KMS-11 (cell line): Measurements from ENCODE around the gene DAZL.

ENCODE experiments used
- H2AFZ ChIP-seq: fragments of 200-600 bp; sonication (generic); 2 replicates; pipeline ENCODE4 v1.6.1; 2016; ENCODE audit warnings: antibody characterized with exemption, mixed run types, low read depth
- H3K27ac ChIP-seq: fragments of 200-600 bp; sonication (generic); 2 replicates; pipeline ENCODE4 v1.6.1; 2016; ENCODE audit warnings: mild to moderate bottlenecking, mixed run types
- H3K27me3 ChIP-seq: fragments of 200-600 bp; sonication (generic); 2 replicates; pipeline ENCODE4 v1.6.1; 2017; ENCODE audit warnings: mild to moderate bottlenecking, low read depth, mixed run types, moderate library complexity; ENCODE audit not compliant: insufficient read depth
- H3K36me3 ChIP-seq: fragments of 200-600 bp; sonication (generic); 2 replicates; pipeline ENCODE4 v1.6.1; 2017; ENCODE audit warnings: mild to moderate bottlenecking, mixed run types; ENCODE audit not compliant: insufficient read depth
- H3K4me1 ChIP-seq: fragments of 200-600 bp; sonication (generic); 2 replicates; pipeline ENCODE4 v1.6.1; 2016; ENCODE audit warnings: mild to moderate bottlenecking, low read depth, mixed run types; ENCODE audit not compliant: poor library complexity, severe bottlenecking
- H3K4me2 ChIP-seq: fragments of 200-600 bp; sonication (generic); 2 replicates; pipeline ENCODE4 v1.7.0; 2016; ENCODE audit warnings: mild to moderate bottlenecking, mixed run types
- H3K4me3 ChIP-seq: fragments of 200-600 bp; sonication (generic); IDR thresholded peaks from 2 replicates; pipeline ENCODE4 v1.6.1; 2017; ENCODE audit warnings: low read depth, low read length, mixed read lengths; ENCODE audit not compliant: insufficient read depth
- H3K79me2 ChIP-seq: fragments of 200-600 bp; sonication (generic); 2 replicates; pipeline ENCODE4 v1.6.1; 2016; ENCODE audit warnings: low read depth, mixed run types; ENCODE audit not compliant: insufficient read depth
- H3K9ac ChIP-seq: fragments of 200-600 bp; sonication (generic); 2 replicates; pipeline ENCODE4 v1.6.1; 2016; ENCODE audit warnings: mild to moderate bottlenecking, mixed run types
- H4K20me1 ChIP-seq: fragments of 200-600 bp; sonication (generic); 2 replicates; pipeline ENCODE4 v1.6.1; 2016; ENCODE audit warnings: mild to moderate bottlenecking, mixed run types; ENCODE audit not compliant: insufficient read depth
- TF ChIP-seq, protein P1 (sequence below): fragments of 200-600 bp; sonication (generic); conservative IDR thresholded peaks from 2 replicates; pipeline ENCODE4 v1.6.1; 2017; ENCODE audit warnings: low read depth, mild to moderate bottlenecking, antibody characterized with exemption, low read length, moderate library complexity, mixed read lengths

DAZL gene

DNA sequence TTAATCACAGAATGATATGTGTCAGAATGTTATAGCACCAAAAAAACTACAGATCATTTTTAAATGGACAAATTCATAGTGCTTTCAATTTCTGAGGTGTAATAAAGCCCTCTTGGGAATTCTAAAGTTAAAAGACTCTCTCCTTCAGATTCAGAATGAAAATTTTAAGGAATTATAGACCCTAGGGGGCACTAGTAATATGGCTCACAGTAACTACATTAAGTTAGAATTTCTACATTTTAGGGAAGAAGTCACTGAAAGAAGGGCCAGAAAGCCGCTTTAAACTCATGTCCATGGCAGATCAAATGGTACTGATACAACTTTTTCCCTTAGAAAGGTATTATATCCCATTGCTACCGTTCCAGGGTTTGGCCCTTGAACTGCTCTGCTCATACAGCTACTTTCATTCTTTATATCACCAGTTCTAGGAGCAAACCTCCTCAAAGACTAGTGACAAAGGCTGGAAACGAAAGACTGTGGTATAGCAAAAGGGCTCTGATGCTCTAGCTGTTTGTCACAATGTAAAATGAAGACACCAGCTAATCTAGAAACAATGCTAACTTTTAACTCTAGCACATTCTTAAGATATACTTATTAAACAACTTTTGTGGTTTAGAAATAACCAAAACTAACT lies 18.1 kb downstream of the DAZL start:
- Histone ChIP-seq H3K4me3 (no peak overlapping the region), H3K79me2 (no peaks in the 10 kb centered on the region), H4K20me1 (no peaks in the 10 kb centered on the region), H3K4me1 (no peaks in the 10 kb centered on the region), H3K27ac (no peak overlapping the region), H3K27me3 (no peaks in the 10 kb centered on the region), H3K4me2 (no peak overlapping the region), H2AFZ (no peak overlapping the region), H3K36me3 (no peaks in the 10 kb centered on the region), H3K9ac (no peak overlapping the region)
- TF ChIP-seq, protein P1, sequence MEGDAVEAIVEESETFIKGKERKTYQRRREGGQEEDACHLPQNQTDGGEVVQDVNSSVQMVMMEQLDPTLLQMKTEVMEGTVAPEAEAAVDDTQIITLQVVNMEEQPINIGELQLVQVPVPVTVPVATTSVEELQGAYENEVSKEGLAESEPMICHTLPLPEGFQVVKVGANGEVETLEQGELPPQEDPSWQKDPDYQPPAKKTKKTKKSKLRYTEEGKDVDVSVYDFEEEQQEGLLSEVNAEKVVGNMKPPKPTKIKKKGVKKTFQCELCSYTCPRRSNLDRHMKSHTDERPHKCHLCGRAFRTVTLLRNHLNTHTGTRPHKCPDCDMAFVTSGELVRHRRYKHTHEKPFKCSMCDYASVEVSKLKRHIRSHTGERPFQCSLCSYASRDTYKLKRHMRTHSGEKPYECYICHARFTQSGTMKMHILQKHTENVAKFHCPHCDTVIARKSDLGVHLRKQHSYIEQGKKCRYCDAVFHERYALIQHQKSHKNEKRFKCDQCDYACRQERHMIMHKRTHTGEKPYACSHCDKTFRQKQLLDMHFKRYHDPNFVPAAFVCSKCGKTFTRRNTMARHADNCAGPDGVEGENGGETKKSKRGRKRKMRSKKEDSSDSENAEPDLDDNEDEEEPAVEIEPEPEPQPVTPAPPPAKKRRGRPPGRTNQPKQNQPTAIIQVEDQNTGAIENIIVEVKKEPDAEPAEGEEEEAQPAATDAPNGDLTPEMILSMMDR: no peak

DNA sequence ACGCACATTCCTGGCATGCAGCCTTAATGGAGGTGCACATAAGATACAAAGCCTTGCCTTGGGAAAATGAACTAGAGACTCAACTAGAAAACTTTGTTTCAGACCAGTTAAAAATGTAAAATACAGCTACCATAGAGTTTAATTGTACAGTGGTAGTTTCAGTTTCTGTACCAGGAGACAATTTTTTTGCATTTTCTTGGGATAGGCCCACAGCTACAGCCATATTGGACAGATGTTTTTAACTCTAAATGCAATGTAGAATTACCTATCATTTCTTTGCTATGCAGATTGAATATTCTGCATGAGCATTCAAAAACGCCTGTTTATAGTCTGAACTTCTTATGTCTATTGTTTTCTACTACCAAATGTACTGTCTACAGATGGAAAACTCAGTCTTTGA lies 20.3 kb downstream of the DAZL start:
- Histone ChIP-seq H3K4me2 (no peak overlapping the region), H3K36me3 (no peaks in the 10 kb centered on the region), H3K9ac (no peak overlapping the region), H4K20me1 (no peaks in the 10 kb centered on the region), H3K27me3 (no peaks in the 10 kb centered on the region), H3K27ac (no peak overlapping the region), H3K4me1 (no peaks in the 10 kb centered on the region), H3K4me3 (no peak overlapping the region), H2AFZ (no peak overlapping the region), H3K79me2 (no peaks in the 10 kb centered on the region)
- TF ChIP-seq, protein P1: no peak

DNA sequence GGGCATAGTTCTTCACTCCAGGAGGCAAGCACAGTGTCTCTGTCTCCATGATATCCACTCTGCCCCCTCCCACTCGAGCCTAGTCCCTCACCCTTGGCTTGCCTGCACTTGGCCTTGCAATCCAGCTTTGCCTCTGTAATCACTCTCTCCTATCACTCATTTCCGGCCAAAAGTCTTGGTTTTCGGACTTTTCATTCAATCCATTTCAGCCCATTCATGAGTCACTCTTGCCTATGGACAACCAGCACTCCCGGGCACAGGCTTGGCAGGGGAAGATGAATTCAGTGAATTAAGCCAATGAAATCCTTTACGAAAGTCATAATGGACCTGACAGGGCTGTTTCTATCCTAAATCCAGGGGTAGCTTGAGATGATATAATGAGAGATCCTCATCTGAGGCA lies 21.7 kb downstream of the DAZL start:
- TF ChIP-seq, protein P1: no peak
- H3K27me3 ChIP-seq: no peaks in the 10 kb centered on the region
- no peak overlapping the region for H2AFZ ChIP-seq
- H3K36me3 ChIP-seq: no peaks in the 10 kb centered on the region
- no peak overlapping the region for H3K27ac ChIP-seq
- H4K20me1 ChIP-seq: no peaks in the 10 kb centered on the region
- H3K4me2 ChIP-seq: no peak overlapping the region
- H3K79me2 ChIP-seq: no peaks in the 10 kb centered on the region
- H3K4me1 ChIP-seq: no peaks in the 10 kb centered on the region
- H3K4me3 ChIP-seq: no peak overlapping the region
- no peak overlapping the region for H3K9ac ChIP-seq

DNA sequence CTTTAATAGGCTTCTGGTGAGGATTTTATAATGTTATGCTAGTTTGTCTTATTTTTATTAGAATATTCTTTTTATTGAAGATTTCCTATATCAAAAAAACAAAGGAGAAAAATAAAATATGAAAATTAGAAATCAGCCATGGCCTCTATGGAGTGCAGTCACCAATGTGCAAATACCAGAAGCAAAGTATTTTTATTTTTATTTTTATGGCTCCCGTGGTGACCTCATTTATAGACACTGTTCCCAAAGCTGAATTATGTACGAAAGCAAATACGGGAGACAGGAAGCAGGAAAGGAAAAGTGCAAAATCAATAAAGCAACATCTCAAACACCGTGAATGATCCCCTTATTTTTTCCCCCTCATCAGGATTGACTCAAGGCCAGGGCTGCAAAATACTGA lies 35.1 kb downstream of the DAZL start:
- no peak overlapping the region for H3K27ac ChIP-seq
- no peaks in the 10 kb centered on the region for H4K20me1 ChIP-seq
- H3K4me3 ChIP-seq: no peak overlapping the region
- H3K79me2 ChIP-seq: no peaks in the 10 kb centered on the region
- no peak overlapping the region for H3K4me2 ChIP-seq
- H3K36me3 ChIP-seq: no peaks in the 10 kb centered on the region
- no peaks in the 10 kb centered on the region for H3K27me3 ChIP-seq
- H3K9ac ChIP-seq: no peak overlapping the region
- no peak overlapping the region for H2AFZ ChIP-seq
- H3K4me1 ChIP-seq: no peaks in the 10 kb centered on the region
- TF ChIP-seq, protein P1: no peak
